CD4-positive, alpha-beta T cell treated with Interleukin-1 beta for 1 hour (primary cell): ENCODE measurements around the gene SUGCT.
A peak's percentile ranks its signal among the peaks of the same experiment; 100 is the strongest.
"Not testable (repeated sequence)": the region's sequence is repeated elsewhere in the genome, so short reads cannot be mapped to it uniquely, and the experiment has no call there.

Source experiments
- DNase-seq, 2 donors: peaks; one replicate each; pipeline ENCODE4 v3.0.0-alpha.2; 2020 to 2022

Gene SUGCT

GRCh38 chr7:40205992-40206391, 71.2 kb downstream of the SUGCT start:
- no peak for DNase-seq

GRCh38 chr7:40211276-40212003, 76.6 kb downstream of the SUGCT start:
- DNase-seq: no peak

- DNase-seq: no peak
Measured at GRCh38 chr7:40213291-40213690, 78.5 kb downstream of the SUGCT start.

GRCh38 chr7:40213856-40214255, 79.1 kb downstream of the SUGCT start:
- no peak for DNase-seq

- not testable (repeated sequence) for DNase-seq
Measured at GRCh38 chr7:40218612-40219011, 83.8 kb downstream of the SUGCT start.

- no peak for DNase-seq
Measured at GRCh38 chr7:40219917-40220316, 85.1 kb downstream of the SUGCT start.

- no peak for DNase-seq
Measured at GRCh38 chr7:40220421-40220911, 85.7 kb downstream of the SUGCT start.

GRCh38 chr7:40221836-40222235, 87.0 kb downstream of the SUGCT start:
- DNase-seq: no peak

GRCh38 chr7:40223451-40224127, 88.8 kb downstream of the SUGCT start:
- DNase-seq: no peak

- no peak for DNase-seq
Measured at GRCh38 chr7:40230101-40230500, 95.3 kb downstream of the SUGCT start.

- DNase-seq: no peak
Measured at GRCh38 chr7:40231796-40232195, 97.0 kb downstream of the SUGCT start.

- DNase-seq: peak in 1 of 2 donors; percentile 3
Measured at GRCh38 chr7:40232242-40232893, 97.6 kb downstream of the SUGCT start.

- no peak for DNase-seq
Measured at GRCh38 chr7:40234046-40234445, 99.2 kb downstream of the SUGCT start.

GRCh38 chr7:40234666-40235065, 99.9 kb downstream of the SUGCT start:
- no peak for DNase-seq

- DNase-seq: no peak
Measured at GRCh38 chr7:40237731-40238130, 102.9 kb downstream of the SUGCT start.

- no peak for DNase-seq
Measured at GRCh38 chr7:40239755-40240303, 105.0 kb downstream of the SUGCT start.

GRCh38 chr7:40243076-40243475, 108.3 kb downstream of the SUGCT start:
- DNase-seq: no peak

GRCh38 chr7:40244226-40244625, 109.4 kb downstream of the SUGCT start:
- DNase-seq: no peak

- DNase-seq: no peak
Measured at GRCh38 chr7:40248681-40249080, 113.9 kb downstream of the SUGCT start.

- not testable (repeated sequence) for DNase-seq
Measured at GRCh38 chr7:40253444-40253843, 118.6 kb downstream of the SUGCT start.

- no peak for DNase-seq
Measured at GRCh38 chr7:40263752-40264390, 129.1 kb downstream of the SUGCT start.

- DNase-seq: no peak
Measured at GRCh38 chr7:40267583-40267982, 132.8 kb downstream of the SUGCT start.

GRCh38 chr7:40268810-40269209, 134.0 kb downstream of the SUGCT start:
- peak; percentile 16 to 42 for DNase-seq
